GM21515 (cell line): ENCODE results near the gene PPP2R5E.
A peak's percentile ranks its signal among the peaks of the same experiment; 100 is the strongest.

Experiments
- ATAC-seq: cut with Tn5 transposase; IDR thresholded peaks from one replicate; pipeline ENCODE4 v1.9.1; 2021; ENCODE audit not compliant: unreplicated experiment

The PPP2R5E gene

DNA sequence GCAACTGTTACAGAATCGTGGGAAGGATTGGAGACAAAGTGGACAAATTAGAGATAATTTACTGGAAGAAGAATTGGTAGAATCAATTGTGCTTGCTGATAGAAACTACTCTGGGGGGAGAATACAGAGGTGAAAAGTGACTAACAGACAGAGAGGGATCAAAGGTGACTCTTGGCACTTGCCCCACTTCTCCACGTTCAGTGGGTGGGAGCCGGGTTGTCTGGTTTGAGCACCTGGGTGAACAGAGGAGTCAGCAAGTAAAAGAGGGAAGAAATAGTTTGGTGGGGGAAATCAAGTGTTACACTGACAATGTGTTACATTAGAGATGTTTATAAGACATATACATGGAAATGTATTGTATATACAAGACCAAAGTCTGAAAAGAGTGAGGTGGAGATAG is 69.1 kb downstream of the PPP2R5E start:
- no peak for ATAC-seq

DNA sequence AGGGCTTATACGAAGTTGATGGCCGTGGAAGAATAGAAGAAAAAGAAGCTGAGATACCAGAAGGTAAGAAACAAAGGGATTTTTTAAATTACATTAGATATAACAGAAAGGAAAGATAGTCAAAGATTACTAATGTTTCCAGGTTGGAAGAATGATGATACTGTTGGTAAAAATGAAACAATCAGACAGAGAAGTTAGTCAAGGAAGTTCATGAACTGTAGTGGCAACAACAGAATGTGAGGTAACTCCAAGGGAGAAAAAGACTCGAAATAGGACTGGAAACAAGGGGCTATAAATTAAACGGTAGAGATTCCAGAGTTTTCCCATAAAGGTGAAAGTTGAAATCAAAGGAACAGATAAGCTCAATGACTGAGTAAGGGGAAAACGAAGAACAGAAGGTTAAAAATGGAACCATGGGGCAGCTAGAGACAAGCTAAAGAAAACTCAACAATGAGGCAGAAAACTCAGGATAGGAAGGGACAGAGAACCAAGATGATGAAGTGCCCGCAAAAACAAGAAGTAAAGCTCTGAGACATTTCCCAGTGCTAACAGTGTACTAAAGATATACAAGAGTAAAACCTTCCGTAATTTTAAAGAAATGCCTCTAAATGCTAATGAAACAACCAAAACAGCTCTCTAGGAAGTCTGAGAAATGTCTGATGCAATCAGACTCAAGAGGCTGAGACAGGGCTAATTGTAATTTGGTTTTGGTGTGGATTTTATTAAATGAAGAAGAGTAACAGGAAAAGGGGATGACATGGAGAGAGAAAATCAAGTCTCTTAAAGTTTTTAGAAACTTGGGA is 70.0 kb downstream of the PPP2R5E start:
- no peak for ATAC-seq

DNA sequence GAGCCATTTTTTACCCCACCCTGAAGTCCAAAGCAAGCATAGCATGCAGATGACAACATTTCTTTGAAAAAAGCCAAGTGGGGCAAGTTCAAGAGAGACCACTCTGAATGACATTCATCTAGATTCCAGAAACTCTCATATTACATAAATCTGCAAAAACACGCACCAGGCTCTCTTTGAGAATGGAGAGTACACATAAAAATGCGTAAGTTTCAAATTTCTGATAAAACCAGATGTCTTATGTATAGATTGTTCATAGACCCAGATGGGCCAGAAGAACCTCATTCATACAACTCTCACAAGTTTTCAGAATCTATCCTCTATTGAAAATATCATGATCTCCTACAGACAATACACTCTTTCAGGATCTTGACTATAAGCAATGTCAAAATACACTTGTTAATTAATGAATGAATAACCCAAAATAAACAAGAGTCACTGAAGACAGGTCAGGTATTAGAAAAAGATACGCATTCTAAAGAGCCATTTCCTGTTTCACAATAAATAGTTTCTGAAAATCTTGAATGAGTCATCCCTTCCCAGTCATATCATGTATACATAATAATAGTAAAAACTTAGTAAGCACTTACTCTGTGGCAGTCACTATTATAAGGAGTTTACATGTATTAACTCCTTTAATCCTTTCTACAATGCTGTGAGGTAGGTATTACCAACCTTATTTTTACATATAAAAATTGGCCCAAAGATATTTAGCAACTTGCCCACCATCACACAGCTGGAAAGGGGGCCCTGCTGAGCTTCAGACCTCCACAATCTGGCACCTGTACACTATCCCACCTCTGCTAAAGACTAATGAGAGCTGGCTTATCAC is 72.0 kb downstream of the PPP2R5E start:
- peak; percentile 79 for ATAC-seq

DNA sequence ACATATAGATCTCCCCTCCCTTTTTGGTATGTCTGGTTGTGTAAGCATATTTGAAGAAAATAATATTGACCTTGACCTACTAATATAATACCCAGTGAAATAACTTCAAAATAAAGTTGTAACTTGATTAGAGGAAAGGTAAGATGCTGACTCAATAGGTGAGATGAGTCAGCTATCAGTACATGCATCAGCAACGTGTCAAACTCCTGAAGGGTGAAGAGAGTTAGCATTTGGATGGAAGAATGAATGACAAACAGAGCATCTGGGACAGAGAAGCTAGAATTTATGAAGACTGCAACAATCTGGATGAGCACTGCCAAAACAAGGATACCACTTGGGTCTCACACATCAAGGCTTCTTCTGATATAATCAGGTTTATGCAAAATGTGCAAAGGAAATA is 74.9 kb downstream of the PPP2R5E start:
- ATAC-seq: no peak

DNA sequence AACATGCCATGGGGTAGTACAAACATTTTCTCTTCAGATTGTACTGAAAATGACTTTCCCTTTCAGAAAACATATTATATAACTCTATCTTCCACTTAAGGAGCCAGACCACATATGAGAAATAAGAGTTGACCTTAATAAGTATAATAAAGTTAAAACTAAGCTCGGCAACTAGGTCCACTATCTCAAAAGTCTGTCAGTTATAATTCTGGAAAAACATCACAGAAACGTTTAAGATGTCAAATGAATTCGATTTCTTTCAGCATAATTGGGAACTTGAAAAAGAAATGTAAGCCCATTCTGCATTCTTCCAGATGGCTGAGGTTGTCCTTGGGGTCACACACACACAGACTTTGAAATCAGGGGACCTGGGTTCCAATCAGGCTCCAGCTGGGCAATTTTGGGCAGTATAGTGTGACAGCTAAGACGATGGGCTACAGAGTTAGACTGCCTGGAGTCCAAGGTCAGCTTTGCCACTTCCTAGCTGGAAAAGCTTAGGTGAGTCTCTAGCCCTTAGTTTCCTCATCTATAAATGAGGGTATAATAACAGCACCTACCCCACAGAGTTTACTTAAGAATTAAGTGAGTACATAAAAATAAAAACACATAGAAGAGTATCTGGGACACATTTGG is 75.6 kb downstream of the PPP2R5E start:
- no peak for ATAC-seq

DNA sequence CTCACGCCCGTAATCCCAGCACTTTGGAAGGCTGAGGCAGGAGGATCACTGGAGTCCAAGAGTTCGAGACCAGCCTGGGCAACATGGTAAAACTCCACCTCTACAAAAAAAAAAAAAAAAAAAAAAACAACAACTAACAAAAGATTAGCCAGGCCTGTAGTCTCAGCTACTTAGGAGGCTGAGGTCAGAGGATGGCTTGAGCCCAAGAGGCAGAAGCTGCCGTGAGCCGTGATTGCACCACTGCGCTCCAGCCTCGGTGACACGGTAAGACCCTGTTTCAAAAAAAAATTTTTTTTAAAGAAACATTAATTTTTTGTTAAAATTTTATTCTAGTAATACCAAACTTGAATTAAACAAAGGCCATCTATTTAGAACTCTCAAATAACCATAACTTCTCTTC is 77.8 kb downstream of the PPP2R5E start:
- ATAC-seq: no peak

DNA sequence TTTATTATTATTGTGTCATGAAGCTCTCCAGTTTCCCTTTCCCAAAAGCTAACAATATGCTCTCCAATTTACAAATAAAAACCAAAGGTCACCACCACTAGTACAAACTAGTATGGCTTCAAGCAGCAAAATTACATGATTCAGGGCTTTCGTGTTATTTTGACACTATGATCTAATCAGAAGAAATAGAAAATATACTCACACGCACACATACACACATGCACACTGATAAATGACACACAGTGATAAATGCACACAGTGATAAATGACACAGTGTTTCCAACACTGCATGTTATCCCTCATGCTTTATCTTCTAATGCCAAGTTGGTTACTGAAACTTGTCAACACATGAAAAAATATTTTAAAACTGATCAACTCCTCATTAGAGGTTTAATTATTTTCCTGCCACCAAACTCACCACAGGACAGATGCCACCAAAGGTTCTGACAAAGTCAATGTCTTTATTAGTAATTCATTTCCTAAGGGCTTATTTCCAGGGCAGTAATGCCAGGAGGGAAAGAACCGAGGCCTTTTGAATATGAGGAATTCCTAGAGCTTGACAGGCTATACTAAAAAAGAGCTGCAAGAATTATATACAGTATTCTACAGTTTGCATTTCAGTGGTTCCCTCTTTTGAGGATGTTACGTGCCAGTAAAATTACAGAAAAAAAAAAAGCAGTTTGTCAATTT is 82.4 kb downstream of the PPP2R5E start:
- ATAC-seq: no peak

DNA sequence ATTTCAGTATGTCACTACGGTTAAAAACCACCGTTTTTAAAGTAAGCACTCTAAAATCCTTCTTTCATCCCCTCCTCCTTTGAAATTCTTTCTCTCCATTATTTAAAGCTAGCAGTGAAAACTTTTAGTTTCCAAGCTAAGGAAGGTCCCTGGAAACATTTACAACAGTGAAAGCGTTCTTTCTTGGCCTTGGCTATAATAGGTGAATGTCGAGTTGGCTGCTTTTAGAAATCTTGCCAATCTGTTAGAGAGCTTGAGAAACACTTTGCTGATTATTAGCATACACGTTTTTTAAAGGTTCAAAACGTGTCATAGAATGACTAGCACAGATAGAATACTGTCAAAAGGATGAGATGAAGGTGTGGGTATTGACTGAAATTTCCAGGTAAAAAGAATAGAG is 83.4 kb downstream of the PPP2R5E start:
- no peak for ATAC-seq

DNA sequence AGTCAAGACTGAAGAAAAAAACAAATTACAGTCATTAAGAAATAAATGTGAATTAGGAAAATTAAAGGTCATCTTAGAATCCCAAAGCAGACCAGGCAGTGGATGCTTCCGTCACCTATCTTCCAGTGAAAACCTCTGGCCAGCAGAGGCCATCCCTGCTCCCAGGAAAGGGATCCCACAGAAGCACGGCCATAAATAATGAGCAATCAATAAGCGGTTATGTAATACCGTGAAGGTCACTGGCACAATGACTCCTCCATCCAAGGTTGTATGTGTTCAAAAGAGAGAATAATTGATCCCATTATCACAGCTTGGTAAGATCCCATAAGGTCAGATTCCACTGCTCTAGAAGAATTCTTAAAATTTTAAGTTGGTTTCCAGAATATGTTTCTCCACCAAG is 85.7 kb downstream of the PPP2R5E start:
- ATAC-seq: no peak

DNA sequence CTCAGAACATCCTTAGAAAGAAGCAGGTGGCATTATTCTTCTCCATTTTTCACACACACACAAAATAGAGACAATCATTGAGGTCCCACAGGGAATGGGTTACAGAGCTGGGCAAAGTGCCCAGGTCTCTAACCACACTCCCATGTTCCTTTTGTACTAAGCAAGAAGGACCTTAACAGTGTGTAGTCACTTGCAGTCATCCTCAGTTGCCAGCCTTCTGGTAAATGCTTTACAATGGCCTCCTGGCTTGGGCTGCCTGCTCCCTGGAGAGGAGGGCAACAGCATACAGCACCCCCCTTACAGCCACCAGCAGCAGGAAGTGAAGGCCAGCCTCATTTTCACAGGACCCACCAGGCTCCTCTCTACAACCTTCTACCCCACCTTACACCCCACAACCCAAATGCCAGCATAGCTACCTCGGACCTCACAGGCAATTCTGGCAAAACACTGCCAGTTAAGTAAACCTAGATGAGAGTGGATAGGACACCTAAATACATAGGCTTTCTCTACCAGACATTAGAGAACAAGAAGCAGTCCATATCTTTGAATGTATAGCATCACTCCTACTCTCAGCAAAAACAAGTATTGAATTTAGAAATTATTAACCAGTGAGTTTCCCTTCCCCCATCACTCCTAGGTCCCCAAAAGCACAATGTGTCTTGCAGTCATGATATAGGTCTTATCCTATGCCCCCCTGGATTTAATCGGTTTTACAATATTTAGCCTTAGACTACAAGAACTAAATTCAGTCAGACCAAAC is 88.1 kb downstream of the PPP2R5E start:
- ATAC-seq: no peak

DNA sequence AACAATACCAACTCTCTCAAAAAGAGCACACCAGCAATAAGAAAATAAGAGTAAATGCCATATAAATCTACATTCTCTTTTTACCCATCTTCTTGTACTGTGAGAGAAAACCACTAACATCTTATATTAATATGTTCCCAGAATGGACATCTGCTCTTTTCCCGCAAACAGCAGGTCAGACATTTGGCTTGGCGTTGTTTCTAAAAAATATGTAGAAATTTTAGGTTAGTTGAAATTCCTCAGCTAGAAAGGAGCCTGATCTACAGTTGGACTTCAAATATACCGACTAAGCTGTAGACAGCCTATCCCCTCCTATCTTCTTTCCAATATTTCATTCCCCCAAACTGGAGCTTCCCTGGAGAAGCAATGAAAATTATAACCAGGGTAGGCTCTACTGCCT is 88.7 kb downstream of the PPP2R5E start:
- no peak for ATAC-seq

DNA sequence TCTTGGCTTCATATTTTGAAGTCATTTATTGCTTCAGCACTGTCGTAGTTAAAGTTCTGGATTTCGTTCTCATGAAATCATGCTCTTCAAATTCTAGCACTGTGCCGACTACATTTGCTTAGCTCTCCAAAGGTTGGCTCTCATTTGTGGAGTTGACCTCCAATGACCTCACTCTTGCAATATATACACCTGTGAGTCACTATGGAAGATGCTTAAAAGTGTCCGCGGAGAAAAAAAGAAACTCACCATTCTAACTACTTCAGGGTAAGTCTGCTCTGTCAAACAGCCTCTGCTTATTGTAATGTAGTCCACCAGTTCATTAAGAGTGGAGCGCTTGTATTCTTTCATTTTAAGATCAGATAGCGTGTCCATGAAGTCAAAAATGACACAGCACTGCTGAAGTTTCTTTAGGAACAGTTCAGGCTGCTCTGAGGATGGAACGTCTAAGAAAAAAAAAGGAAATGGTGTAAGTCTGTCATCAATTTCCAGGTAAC is 89.7 kb downstream of the PPP2R5E start:
- no peak for ATAC-seq

DNA sequence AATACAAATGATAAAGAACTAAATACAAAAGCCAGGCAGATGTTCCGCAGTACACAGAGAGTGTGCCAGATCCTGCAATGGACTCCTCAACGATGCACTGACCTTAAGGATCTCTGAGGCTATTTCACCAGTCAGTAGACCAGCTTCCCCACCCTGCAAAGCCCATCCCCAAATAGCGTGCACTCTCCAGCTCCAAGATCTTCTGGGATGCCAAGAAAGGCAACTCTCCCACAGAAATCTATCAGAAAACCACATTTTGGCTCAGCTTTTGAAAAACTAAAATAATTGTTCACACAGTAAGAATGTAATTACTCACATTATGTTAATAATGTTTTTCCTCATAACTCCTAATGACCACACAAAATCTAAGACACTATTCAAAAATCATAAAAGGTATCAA is 90.4 kb downstream of the PPP2R5E start:
- no peak for ATAC-seq

DNA sequence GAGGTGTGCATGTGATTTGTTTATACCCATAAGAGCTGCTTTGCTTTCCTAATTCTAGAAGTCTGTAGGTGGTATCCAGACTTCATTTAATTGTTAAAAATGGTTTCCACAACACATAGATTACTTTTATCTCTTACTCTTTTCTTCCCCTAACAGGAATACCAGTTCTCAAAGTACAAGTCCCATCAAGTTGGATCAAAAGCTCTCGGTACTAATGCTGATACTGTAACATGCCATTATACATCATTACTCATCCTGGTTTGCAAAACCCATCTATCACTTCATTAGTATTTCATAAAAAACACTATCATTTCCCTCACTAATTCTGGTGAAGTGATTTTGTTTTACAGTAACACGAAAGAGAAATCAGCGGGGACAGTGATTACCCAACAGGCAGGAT is 94.3 kb downstream of the PPP2R5E start:
- ATAC-seq: no peak

DNA sequence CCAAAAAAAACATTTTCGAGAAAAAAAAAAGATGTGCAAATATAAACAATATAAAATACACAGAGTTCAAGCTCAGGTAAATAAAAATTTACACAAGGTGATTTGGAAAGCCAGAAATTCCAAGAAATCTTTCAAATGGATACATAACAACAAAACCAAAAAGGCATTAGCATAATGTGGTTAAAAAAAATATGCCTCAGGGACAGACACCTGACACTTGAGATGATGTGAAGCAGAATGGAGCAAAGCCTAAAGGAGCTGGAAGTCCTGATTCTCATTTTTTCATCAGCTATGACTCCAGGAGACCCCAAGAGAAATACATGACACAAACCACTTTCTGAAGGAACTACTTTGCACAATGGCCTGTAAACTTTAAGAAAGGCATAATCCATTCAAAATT is 98.6 kb downstream of the PPP2R5E start:
- ATAC-seq: no peak

DNA sequence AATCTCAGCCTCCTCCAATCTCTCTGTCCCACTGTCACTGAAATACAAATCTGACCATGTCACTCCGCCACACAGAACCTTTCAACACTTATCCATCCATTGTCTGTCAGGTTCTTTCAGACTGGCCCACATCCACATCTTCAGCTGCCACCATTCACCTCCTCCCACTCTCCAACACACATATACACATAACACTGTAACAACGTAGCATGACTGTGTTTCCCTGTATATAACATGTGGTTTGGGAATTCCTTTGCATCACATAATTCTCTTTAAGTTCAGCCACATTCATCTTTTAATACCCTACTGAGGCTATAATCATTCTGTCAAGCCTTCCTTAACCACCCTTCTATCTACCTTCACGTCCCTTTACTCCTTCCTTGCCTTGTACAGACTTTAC is 99.2 kb downstream of the PPP2R5E start:
- no peak for ATAC-seq

DNA sequence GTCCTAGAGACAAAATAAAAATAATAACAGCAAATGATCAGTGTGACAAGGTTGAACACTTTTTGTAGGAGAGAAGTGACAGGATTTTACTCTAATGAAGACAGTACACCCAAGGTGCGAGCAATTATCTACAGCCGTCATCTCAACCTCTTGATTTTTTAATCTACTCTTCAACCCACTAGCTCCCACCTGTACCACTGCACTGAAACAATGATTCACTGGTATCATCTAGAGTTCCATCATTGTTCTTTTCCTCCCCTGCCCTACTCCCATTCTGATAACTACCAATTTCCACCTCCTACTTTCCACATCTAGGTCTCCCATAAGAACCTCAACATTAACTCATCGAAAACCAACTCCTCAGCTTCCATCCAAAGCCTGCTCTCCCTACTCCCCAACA is 99.8 kb downstream of the PPP2R5E start:
- ATAC-seq: no peak

DNA sequence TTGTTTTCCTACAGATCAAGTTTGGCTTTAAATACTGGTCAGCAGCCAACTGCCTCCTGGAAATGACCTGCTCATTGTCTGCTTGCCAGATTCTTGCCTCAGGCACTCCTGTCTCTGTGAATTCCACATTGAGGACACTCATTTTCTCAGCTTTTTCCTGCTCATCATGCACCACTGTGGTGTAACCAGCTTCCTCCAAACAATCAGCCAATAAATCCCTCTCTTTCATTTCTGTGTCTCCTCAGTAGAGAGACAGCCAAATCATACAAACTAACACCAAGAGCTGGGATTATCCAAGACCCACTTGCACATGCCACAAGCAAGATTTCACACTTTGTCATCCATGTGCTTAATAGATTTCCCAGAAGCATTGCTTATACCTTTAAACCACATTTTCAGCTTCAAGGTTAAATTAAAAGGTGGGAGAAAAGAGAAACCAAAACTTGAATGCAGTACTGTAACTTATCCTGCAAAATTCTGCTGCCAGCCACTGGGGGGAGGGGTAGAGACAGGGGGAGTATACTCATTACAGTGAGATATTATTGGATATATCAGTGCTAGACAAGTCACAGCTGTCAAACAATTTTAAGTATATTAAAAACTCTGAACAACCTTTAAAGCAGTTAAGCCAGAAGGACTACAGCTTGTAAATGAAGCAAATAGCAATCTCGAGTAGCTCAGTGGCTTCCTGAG is 105.0 kb downstream of the PPP2R5E start:
- no peak for ATAC-seq

DNA sequence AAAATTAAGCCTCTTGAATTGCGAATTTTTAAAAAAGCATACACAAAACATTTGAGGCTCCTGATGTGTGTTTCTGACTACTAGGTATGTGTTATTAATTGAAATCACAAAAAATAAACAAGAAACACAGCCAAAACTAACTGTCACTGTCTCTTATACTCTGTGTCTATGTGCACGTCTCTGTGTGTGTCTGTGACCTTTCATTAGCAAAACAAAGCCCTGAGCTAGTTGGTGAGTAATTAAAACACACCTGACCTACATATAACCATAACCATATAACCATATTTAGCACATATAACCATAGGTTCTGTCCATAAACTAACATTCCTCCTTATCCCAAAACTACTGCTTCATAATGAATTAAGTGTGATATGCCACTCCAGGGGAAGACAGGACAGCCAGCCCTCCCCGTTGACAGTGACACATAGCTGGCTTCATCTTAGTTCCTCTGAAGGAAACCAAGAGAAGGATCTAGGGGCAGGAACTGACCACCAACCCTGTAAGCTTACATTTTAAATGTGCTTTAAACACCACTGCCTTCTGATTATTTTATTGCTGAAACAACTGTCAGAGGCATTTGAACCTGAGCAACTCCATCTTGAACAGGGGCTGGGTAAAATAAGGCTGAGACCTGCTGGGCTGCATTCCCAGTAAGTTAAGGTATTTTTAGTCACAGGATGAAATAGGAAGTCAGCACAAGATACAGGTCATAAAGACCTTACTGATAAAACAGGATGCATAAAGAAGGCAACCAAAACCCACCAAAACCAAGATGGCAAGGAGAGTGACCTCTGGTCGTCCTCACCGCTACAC is 106.7 kb downstream of the PPP2R5E start:
- ATAC-seq: no peak
